ENCODE measurements around the gene SHISA6.

SHISA6 gene

DNA sequence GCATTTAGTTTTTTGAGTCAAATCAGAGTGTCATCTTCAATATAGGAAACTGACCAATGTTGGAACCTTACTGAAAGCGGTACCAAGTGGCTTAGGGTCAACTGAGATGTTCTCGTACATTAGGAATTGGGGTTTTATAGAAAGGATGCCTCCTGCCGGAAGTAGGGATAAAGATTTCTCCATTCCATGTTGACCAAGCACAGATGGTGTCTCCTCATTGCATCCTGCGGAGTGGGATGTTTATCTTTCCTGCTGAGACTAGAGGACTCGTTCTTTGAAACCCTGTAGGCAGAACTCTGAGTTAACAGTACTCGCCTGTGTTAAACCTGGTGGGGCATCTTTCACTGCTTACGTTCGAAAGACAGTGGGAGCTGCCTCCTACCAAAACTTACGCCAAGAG lies 1.4 kb downstream of the SHISA6 start:
- H3K4me3 ChIP-seq (ENCODE audit: low read depth, low read length) = no peak overlapping the region
- DNase-seq (ENCODE audit: low read depth) = no peak
- TF ChIP-seq, protein P1, sequence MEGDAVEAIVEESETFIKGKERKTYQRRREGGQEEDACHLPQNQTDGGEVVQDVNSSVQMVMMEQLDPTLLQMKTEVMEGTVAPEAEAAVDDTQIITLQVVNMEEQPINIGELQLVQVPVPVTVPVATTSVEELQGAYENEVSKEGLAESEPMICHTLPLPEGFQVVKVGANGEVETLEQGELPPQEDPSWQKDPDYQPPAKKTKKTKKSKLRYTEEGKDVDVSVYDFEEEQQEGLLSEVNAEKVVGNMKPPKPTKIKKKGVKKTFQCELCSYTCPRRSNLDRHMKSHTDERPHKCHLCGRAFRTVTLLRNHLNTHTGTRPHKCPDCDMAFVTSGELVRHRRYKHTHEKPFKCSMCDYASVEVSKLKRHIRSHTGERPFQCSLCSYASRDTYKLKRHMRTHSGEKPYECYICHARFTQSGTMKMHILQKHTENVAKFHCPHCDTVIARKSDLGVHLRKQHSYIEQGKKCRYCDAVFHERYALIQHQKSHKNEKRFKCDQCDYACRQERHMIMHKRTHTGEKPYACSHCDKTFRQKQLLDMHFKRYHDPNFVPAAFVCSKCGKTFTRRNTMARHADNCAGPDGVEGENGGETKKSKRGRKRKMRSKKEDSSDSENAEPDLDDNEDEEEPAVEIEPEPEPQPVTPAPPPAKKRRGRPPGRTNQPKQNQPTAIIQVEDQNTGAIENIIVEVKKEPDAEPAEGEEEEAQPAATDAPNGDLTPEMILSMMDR (IDR thresholded peaks at IDR 0.05; ENCODE audit: insufficient read depth, low read depth, low read length, missing control alignments) = no peak

DNA sequence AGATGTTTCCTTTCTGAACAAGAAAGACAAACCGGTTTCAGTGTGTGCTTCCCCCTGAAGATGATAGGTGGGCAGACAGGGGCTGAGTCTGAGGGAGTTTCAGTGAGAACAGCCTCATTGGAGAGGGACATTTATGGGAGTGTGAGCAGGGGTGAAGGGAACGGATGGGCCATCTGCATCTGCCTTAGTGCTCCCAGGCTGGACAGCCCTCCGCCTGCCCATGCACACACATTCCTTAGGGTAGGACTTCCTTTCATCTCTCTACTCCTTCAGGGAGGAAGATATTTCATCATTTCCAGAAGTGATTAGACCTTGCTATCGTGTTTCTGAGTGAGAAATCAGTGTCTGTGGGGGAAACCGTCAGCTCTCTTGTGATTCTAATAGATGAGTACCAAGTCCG lies 3.8 kb downstream of the SHISA6 start:
- H3K4me3 ChIP-seq (ENCODE audit: low read depth, low read length) = no peak overlapping the region
- DNase-seq (ENCODE audit: low read depth) = no peak
- TF ChIP-seq, protein P1 (IDR thresholded peaks at IDR 0.05; ENCODE audit: insufficient read depth, low read depth, low read length, missing control alignments) = no peak

DNA sequence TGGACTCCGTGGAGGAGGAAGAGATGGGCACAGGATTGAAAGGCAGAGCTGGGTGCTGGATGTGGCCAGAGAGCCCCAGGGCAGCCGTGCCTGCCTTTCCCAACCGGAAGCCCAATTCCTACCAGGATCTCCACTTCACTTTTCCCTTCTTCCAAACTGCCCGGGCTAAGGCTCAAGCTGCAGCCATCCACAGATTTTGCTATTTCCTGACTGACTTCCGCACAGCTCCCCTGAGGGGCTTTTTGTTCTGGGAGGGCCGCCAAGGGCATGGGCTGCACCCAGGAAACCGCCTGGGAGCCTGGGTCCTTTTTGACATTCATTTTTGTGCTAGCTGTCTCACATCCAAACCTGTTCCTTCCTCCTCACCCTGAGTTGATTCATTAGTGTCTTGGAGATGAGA lies 4.2 kb downstream of the SHISA6 start:
- TF ChIP-seq, protein P1 (IDR thresholded peaks at IDR 0.05; ENCODE audit: insufficient read depth, low read depth, low read length, missing control alignments) = no peak
- DNase-seq (ENCODE audit: low read depth) = no peak
- no peak overlapping the region for H3K4me3 ChIP-seq (ENCODE audit: low read depth, low read length)

DNA sequence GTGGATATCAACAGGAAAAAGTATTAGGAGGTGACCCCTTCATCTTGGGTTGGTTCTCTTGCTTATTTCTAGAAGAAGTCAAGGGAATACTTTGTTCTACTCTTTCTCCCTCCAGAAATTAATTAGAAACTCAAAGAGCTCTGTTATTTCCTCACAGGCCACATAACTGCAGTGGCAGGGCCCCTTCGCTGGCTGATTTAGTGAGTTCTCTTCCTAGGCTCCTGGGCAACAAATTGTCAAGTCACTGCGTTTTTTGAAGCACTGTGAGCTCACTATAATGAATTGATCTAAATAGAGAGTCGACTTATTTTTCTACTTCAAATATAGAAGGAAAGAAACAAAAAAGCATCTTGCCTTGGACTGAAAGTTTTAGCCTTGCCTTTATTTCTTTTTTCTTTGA lies 4.8 kb downstream of the SHISA6 start:
- DNase-seq (ENCODE audit: low read depth) = no peak
- TF ChIP-seq, protein P1 (IDR thresholded peaks at IDR 0.05; ENCODE audit: insufficient read depth, low read depth, low read length, missing control alignments) = no peak
- H3K4me3 ChIP-seq (ENCODE audit: low read depth, low read length) = no peak overlapping the region

DNA sequence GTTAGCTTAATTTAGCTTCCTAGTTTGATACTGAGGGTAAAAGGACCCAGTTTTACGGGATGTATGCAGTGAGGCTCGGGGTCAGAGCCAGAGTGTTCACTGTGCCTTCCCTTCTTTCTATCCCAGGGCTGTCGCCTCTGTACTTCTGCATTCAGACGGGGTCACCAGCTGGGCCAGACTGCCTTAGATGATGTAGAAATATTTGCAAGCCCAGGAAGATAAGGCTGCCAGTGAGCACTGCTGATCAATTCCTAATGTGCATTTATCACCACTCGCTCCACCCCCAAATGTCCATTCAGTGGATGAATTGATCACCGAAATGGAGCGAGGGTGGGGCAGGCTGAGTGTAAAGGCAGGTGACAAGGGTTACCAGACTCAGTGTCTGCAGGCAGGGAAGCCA lies 9.1 kb downstream of the SHISA6 start:
- no peak overlapping the region for H3K4me3 ChIP-seq (ENCODE audit: low read depth, low read length)
- TF ChIP-seq, protein P1 (IDR thresholded peaks at IDR 0.05; ENCODE audit: insufficient read depth, low read depth, low read length, missing control alignments) = no peak
- DNase-seq (ENCODE audit: low read depth) = no peak

DNA sequence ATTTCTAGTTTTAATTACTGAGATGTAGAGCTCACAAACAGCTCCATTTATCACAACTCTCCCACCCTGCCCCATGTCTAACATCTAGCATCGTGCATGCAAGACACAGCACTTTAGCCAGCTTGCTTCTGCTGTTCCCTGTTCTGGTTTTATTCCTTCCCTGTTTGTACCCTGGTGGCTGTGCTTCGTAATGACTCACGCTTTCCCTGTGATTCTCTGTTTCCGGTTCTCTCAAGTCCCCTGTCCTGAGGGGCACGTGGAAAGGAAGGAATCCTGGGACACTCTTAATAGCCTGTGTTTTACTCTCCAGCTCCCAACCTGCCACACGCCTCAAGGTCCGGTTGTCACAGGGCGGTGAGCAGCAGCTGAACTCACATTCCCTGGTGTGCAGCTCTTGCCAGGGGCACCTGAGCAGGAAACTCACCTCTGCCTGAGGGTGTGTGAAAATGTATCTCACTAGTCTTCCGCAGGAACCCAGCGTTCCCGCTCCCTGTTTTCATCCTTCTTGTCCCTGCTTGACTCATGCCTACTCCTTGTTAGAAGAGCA lies 10.6 kb downstream of the SHISA6 start:
- H3K4me3 ChIP-seq (ENCODE audit: low read depth, low read length) = no peak overlapping the region
- TF ChIP-seq, protein P1 (IDR thresholded peaks at IDR 0.05; ENCODE audit: insufficient read depth, low read depth, low read length, missing control alignments) = no peak
- no peak for DNase-seq (ENCODE audit: low read depth)

DNA sequence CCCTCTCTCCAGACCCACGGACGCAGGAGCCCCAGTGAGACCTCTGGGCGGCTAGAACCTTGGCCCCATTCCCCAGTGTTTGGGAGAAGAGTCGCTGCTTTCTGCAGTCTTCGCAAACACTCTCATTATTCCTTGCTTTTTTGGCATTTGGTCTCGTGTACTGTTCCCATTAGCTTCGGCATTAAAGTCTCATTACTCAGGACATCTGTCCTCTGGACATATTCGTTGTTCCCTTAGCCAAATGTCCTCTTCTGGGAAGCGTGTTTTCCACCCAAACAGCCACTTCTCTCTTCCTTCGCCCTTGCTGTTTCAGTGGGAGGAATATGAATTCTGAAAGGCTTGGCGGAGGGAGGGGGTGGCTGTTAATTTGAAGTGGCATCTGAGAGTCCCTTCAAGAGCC lies 11.1 kb downstream of the SHISA6 start:
- no peak overlapping the region for H3K4me3 ChIP-seq (ENCODE audit: low read depth, low read length)
- TF ChIP-seq, protein P1 (IDR thresholded peaks at IDR 0.05; ENCODE audit: insufficient read depth, low read depth, low read length, missing control alignments) = no peak
- DNase-seq (ENCODE audit: low read depth) = no peak
